Kasumi-1 (cell line): ENCODE data around the gene ACTN2.
"Not testable (repeated sequence)": the region's sequence is repeated elsewhere in the genome, so short reads cannot be mapped to it uniquely, and the experiment has no call there.

Experiments
- DNase-seq, 2 experiments: peaks; one replicate each; lab custom pipeline; 2025; lab: John Stamatoyannopoulos, UW

Gene ACTN2

GRCh38 chr1:236685917-236686814 lies at the start of gene ACTN2:
Gene ACTN2, plus strand, starts transcription at chr1:236686499. Its CDS starts 175 bp downstream, at chr1:236686674.
- peak in 1 of 2 experiments; percentile 3 for DNase-seq

- DNase-seq, result no peak
Observed at GRCh38 chr1:236638945-236639344, 47.4 kb upstream of the ACTN2 start.

- DNase-seq, result no peak
Observed at GRCh38 chr1:236639686-236640085, 46.6 kb upstream of the ACTN2 start.

- no peak for DNase-seq
Observed at GRCh38 chr1:236642763-236643162, 43.5 kb upstream of the ACTN2 start.

GRCh38 chr1:236645016-236645680 lies 41.2 kb upstream of the ACTN2 start:
- DNase-seq, result no peak

- DNase-seq, result no peak
Observed at GRCh38 chr1:236654511-236654910, 31.8 kb upstream of the ACTN2 start.

- no peak for DNase-seq
Observed at GRCh38 chr1:236654957-236655356, 31.3 kb upstream of the ACTN2 start.

GRCh38 chr1:236657398-236657797 lies 28.9 kb upstream of the ACTN2 start:
- no peak for DNase-seq

- DNase-seq, result no peak
Observed at GRCh38 chr1:236659792-236660587, 26.3 kb upstream of the ACTN2 start.

- DNase-seq, result no peak
Observed at GRCh38 chr1:236663934-236664333, 22.4 kb upstream of the ACTN2 start.

- DNase-seq, result not testable (repeated sequence)
Observed at GRCh38 chr1:236668909-236669308, 17.4 kb upstream of the ACTN2 start.

GRCh38 chr1:236670060-236670459 lies 16.2 kb upstream of the ACTN2 start:
- DNase-seq, result no peak

- DNase-seq, result no peak
Observed at GRCh38 chr1:236673289-236673919, 12.9 kb upstream of the ACTN2 start.

GRCh38 chr1:236677641-236678235 lies 8.6 kb upstream of the ACTN2 start:
- DNase-seq, result peak; percentile 39

GRCh38 chr1:236681219-236681618 lies 5.1 kb upstream of the ACTN2 start:
- DNase-seq, result no peak

GRCh38 chr1:236685205-236685916 lies 938 bp upstream of the ACTN2 start:
- DNase-seq, result no peak

GRCh38 chr1:236686815-236687160 lies 489 bp downstream of the ACTN2 start:
- DNase-seq, result no peak

GRCh38 chr1:236687273-236687672 lies 974 bp downstream of the ACTN2 start:
- no peak for DNase-seq

GRCh38 chr1:236688705-236689104 lies 2.4 kb downstream of the ACTN2 start:
- DNase-seq, result no peak

GRCh38 chr1:236689713-236690569 lies 3.6 kb downstream of the ACTN2 start:
- DNase-seq, result no peak
